Esophagus muscularis mucosa (tissue), 4 donors: ENCODE results near the gene PLET1. TPM values are rescaled to one million over a fixed set of nuclear protein-coding genes. Genes with fewer than 3 reads are reported as not detected.

Experiments
- DNase-seq: peaks from one replicate; pipeline ENCODE4 v3.0.0-alpha.2; 2017; ENCODE audit errors: extremely low spot score
- H3K27ac ChIP-seq, 4 donors: fragments of 200-600 bp; sonication (generic); replicated peaks in 1 of 4; 1 replicate in 3 of 4; 2 replicates in 1 of 4; pipeline ENCODE4 v1.5.1; 2016 to 2019; ENCODE audit warnings: mild to moderate bottlenecking in 1 of 4
- H3K27me3 ChIP-seq, 4 donors: fragments of 200-600 bp; sonication (generic); one replicate each; pipeline versions ENCODE4 v1.5.1 to v1.6.0; 2016 to 2019
- H3K36me3 ChIP-seq, 4 donors: fragments of 200-600 bp; sonication (generic); one replicate each; pipeline ENCODE4 v1.5.1; 2016 to 2019
- H3K4me1 ChIP-seq, 4 donors: fragments of 200-600 bp; sonication (generic); one replicate each; pipeline ENCODE4 v1.5.1; 2016 to 2019
- H3K4me3 ChIP-seq, 4 donors: fragments of 200-600 bp; sonication (generic); 1 replicate in 2 of 4; 2 replicates in 2 of 4; pipeline ENCODE4 v1.5.1; 2016 to 2019; ENCODE audit warnings: mild to moderate bottlenecking in 4 of 4, moderate library complexity in 1 of 4
- H3K9me3 ChIP-seq, 4 donors: fragments of 200-600 bp; sonication (generic); 1 replicate in 3 of 4; 2 replicates in 1 of 4; pipeline ENCODE4 v1.5.1; 2016 to 2019
- CTCF ChIP-seq, 3 experiments: fragments of 200-600 bp in 2 of 3; fragments of 450-650 bp in 1 of 3; sonication (generic) in 2 of 3; IDR thresholded peaks; one replicate each; pipeline ENCODE4 v1.5.1; 2017 to 2019; ENCODE audit warnings: antibody characterized with exemption in 3 of 3, mild to moderate bottlenecking in 2 of 3, moderate library complexity in 1 of 3
- EP300 ChIP-seq: sonication (generic); formaldehyde crosslinking; IDR thresholded peaks from one replicate; pipeline ENCODE4 v1.6.1; 2017; ENCODE audit warnings: antibody characterized with exemption
- POLR2A ChIP-seq: fragments of 450-650 bp; IDR thresholded peaks from one replicate; pipeline ENCODE4 v1.6.1; 2017; ENCODE audit warnings: antibody characterized with exemption, moderate library complexity, mild to moderate bottlenecking, low read depth
- POLR2AphosphoS5 ChIP-seq, 2 donors: sonication (generic); formaldehyde crosslinking; IDR thresholded peaks; one replicate each; pipeline ENCODE4 v1.6.1; 2017; ENCODE audit warnings: antibody characterized with exemption in 2 of 2
- WGBS: methylation state at CpG from one replicate; pipeline ENCODE4 v1.1.5; 2018; 5-methylcytosine and 5-hydroxymethylcytosine counted together
- intact Hi-C: fragments of 100-400 bp; cut with DNase I; formaldehyde crosslinking; loops from one replicate; pipeline ENCODE4 v1.15.1; 2023
- total RNA-seq, 4 donors: library from RNA; depleted of rRNA; stranded (reverse); fragments of >200 nt; gene quantifications; one replicate each; pipeline versions ENCODE4 v1.1.0 to v1.2.1, GENCODE V29; 2016

Gene PLET1
- total RNA-seq, 4 donors from 2014 or later, result not detected

GRCh38 chr11:112266410-112266778 lies 5.7 kb upstream of the PLET1 start:
- Histone ChIP-seq H3K27me3 (no peaks in the 10 kb centered on the region), H3K36me3 (no peaks in the 10 kb centered on the region), H3K27ac (no peak overlapping the region), H3K9me3 (no peaks in the 10 kb centered on the region), H3K4me1 (peaks cover 0 to 10% (median 3%) of the 10 kb centered on the region in 4 donors), H3K4me3 (no peak overlapping the region)
- TF ChIP-seq POLR2A (no peak), POLR2AphosphoS5 (IDR thresholded peaks at IDR 0.05) (no peak), CTCF (IDR thresholded peaks at IDR 0.05) (no peak), EP300 (no peak)
- no peak for DNase-seq
- WGBS, result 60% methylated on average over 3 of the region's 3 CpGs
- intact Hi-C loops, result no loop called here

GRCh38 chr11:112265659-112266409 lies 5.2 kb upstream of the PLET1 start:
- Histone ChIP-seq H3K4me3 (no peak overlapping the region), H3K4me1 (peaks cover 0 to 10% (median 3%) of the 10 kb centered on the region in 4 donors), H3K27ac (no peak overlapping the region), H3K9me3 (no peaks in the 10 kb centered on the region), H3K27me3 (no peaks in the 10 kb centered on the region), H3K36me3 (no peaks in the 10 kb centered on the region)
- intact Hi-C loops, result no loop called here
- DNase-seq, result no peak
- TF ChIP-seq POLR2AphosphoS5 (IDR thresholded peaks at IDR 0.05), result no peak
- TF ChIP-seq EP300, result no peak
- WGBS, result 51% methylated on average over 11 of the region's 11 CpGs

DNA sequence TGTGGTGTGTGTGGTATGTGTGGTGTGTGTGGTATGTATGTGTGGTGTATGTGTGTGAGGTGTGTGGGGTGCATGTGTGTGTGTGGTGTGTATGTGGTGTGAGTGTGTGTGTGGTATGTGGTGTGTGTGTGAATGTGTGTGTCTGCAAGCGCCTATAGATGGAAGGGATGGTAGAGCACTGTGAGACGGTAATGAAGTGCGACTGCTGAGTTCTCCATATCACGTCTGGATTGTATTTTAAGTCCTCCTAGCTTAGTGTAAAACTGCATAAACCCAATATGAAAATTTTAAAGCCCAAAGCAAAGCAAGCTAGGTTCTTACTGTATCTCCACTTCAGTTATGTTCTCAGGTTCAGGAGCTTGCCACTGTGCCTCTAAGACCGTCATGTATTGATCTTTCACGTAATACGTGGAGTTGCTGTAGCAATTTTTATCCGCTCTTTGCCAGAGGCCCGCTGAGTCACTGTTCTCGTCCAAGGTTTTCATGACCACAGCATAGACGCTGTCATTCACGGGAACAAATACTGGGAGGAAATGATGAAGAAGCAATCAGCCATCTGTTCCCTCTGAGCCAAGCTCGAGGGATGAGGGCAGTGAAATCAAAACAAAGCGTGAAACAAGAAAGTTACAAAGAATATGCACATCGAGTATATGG lies 5.5 kb downstream of the PLET1 start:
- no peak overlapping the region for H3K4me3 ChIP-seq
- no peak for DNase-seq
- H3K36me3 ChIP-seq, result no peaks in the 10 kb centered on the region
- H3K27ac ChIP-seq, result no peak overlapping the region
- no peak for TF ChIP-seq POLR2AphosphoS5 (IDR thresholded peaks at IDR 0.05)
- TF ChIP-seq POLR2A, result no peak
- no peaks in the 10 kb centered on the region for H3K4me1 ChIP-seq
- no peaks in the 10 kb centered on the region for H3K9me3 ChIP-seq
- 56% methylated on average over 15 of the region's 15 CpGs for WGBS
- intact Hi-C loops, result no loop called here
- no peaks in the 10 kb centered on the region for H3K27me3 ChIP-seq

DNA sequence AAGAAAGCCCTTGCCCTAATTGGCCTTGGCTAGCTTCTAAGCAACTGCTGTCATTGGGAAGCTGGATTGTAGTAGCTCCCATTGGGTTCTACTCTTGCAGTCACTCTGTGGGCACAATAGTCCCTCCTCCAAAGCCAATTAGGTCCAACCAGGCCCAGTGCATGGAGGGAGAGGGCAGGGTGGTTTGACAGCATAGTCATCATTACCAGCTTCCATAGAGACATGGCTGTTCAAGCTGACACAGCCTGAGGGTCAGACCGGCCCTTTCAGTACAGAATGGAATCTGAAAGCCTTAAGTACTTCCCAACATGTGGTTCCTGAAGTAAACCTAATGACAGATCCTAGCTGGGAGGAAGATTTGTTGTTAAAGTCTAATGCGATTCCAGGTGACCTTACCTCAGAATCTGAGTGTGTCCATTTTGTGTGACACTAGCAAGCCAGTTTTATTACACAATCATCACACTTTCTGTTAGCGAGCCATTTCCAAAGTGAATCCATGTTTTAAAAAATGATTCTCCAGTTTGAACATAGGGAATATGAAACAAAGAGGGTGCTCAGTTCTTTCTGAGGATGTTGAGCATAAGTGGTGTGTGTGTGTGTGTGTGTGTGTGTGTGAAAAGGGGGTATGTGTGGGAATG lies 6.9 kb downstream of the PLET1 start:
- no peaks in the 10 kb centered on the region for H3K27me3 ChIP-seq
- no peaks in the 10 kb centered on the region for H3K4me1 ChIP-seq
- no peak overlapping the region for H3K27ac ChIP-seq
- no peaks in the 10 kb centered on the region for H3K9me3 ChIP-seq
- TF ChIP-seq POLR2A (no peak), EP300 (no peak), POLR2AphosphoS5 (IDR thresholded peaks at IDR 0.05) (no peak), CTCF (IDR thresholded peaks at IDR 0.05) (no peak)
- no peak for DNase-seq
- no peak overlapping the region for H3K4me3 ChIP-seq
- WGBS, result 87% methylated on average over 3 of the region's 3 CpGs
- intact Hi-C loops, result no loop called here
- no peaks in the 10 kb centered on the region for H3K36me3 ChIP-seq

DNA sequence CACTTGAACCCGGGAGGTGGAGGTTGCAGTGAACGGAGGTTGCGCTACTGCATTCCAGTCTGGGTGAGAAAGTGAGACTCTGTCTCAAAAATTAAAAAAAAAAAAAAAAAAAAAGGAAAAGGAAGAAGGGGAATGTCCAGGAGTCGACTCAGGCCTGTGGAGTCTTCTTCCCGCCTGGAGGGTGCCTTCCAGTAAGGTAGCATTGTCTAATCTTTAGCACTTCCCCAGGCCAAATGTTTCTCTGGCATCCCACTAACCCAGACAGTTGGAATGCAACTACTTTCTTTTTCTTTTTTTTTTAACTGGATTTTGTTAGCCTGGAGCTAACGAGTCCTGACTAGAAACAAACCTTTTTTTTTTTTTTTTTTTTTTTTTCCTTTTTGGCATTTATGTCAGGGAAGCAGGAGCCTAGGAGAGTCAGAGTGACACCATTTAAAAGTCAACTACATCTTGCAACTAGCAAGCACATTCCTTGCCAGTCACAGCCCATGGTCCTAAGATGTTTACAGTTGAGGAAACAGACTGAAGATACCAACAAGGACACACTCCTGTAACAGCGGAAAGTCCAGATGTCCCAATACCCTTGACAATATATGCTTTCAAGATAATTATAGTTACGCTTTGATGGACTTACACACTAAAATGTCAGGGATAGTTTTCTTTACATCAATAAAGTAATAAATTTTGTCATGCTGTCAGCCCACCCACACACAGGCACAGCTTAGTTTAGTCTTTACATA lies 10.6 kb downstream of the PLET1 start:
- Histone ChIP-seq H3K4me1 (no peaks in the 10 kb centered on the region), H3K36me3 (no peaks in the 10 kb centered on the region), H3K27ac (no peak overlapping the region), H3K9me3 (no peaks in the 10 kb centered on the region), H3K4me3 (no peak overlapping the region), H3K27me3 (no peaks in the 10 kb centered on the region)
- no peak for TF ChIP-seq CTCF (IDR thresholded peaks at IDR 0.05)
- no peak for TF ChIP-seq POLR2AphosphoS5 (IDR thresholded peaks at IDR 0.05)
- no peak for TF ChIP-seq POLR2A
- no peak for TF ChIP-seq EP300
- intact Hi-C loops, result no loop called here
- WGBS, result 77% methylated on average over 8 of the region's 8 CpGs
- DNase-seq, result no peak
